Measurements from ENCODE around the gene CAST. TPM values are rescaled to one million over a fixed set of nuclear protein-coding genes. Genes with fewer than 3 reads are reported as not detected.

The CAST gene
- total RNA-seq, 1 experiment from 2014 or later, result 395 TPM

DNA sequence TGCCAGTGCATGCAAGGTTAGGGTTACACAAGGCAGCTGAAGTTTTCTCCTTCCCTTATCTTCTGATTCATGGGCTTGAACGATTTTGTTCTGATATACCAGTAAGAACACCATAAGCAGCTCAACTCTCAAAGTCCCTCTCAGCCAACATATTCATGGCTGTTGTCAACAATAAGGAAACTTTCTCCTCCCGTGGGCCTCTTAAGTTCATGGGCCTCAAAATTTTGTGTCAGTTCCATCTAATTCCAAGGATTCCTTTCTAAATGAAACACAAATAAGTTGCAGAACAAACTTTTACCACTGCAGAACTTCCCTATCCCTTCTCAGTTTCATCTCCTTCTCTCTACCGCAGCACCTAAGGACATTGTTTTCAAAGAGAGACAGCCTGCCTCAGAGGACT, 23.6 kb upstream of the CAST start:
- no peak overlapping the region for H3K27ac Mint-ChIP-seq (ENCODE audit: unreplicated experiment)
- H3K9me3 Mint-ChIP-seq (ENCODE audit: low read depth, unreplicated experiment), result no peaks in the 10 kb centered on the region
- no peaks in the 10 kb centered on the region for H3K27me3 Mint-ChIP-seq (ENCODE audit: unreplicated experiment)
- intact Hi-C loops (cut with micrococcal nuclease; ENCODE audit: unreplicated experiment), result no loop called here
- H3K4me3 Mint-ChIP-seq (ENCODE audit: low read depth, unreplicated experiment), result no peak overlapping the region
- TF ChIP-seq, protein P1, sequence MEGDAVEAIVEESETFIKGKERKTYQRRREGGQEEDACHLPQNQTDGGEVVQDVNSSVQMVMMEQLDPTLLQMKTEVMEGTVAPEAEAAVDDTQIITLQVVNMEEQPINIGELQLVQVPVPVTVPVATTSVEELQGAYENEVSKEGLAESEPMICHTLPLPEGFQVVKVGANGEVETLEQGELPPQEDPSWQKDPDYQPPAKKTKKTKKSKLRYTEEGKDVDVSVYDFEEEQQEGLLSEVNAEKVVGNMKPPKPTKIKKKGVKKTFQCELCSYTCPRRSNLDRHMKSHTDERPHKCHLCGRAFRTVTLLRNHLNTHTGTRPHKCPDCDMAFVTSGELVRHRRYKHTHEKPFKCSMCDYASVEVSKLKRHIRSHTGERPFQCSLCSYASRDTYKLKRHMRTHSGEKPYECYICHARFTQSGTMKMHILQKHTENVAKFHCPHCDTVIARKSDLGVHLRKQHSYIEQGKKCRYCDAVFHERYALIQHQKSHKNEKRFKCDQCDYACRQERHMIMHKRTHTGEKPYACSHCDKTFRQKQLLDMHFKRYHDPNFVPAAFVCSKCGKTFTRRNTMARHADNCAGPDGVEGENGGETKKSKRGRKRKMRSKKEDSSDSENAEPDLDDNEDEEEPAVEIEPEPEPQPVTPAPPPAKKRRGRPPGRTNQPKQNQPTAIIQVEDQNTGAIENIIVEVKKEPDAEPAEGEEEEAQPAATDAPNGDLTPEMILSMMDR (IDR thresholded peaks at IDR 0.05; ENCODE audit: unreplicated experiment), result no peak
- H3K4me1 Mint-ChIP-seq (ENCODE audit: low read depth, unreplicated experiment), result peaks cover 31% of the 10 kb centered on the region
- DNase-seq, result no peak
- H3K36me3 Mint-ChIP-seq (ENCODE audit: insufficient read depth, unreplicated experiment), result no peaks in the 10 kb centered on the region
- CTCF ChIA-PET, result no interaction called here
- BruUV-seq (replicated peaks), result no TSS peak

DNA sequence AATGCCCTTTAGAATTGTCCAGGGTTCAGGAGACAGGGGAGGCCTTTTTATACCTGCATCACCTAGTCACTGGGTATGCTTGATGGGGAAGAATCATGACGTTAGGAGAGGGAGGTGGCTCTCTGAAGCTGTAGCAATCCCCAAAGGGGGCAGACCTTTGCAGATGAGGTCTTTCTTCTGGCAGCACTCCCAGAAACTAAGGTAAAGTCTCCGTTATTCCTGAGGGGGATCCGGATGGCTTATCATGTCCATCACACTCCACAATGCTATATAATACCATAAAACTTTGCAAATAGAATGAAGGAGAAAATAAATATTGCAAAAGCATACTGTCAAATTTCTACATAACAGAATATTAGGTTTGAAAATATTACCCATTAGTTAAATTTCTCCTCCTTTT, 21.5 kb upstream of the CAST start:
- no TSS peak for BruUV-seq (replicated peaks)
- H3K27ac Mint-ChIP-seq (ENCODE audit: unreplicated experiment), result no peak overlapping the region
- H3K9me3 Mint-ChIP-seq (ENCODE audit: low read depth, unreplicated experiment), result no peaks in the 10 kb centered on the region
- H3K36me3 Mint-ChIP-seq (ENCODE audit: insufficient read depth, unreplicated experiment), result no peaks in the 10 kb centered on the region
- no peak for DNase-seq
- TF ChIP-seq, protein P1 (IDR thresholded peaks at IDR 0.05; ENCODE audit: unreplicated experiment), result no peak
- intact Hi-C loops (cut with micrococcal nuclease; ENCODE audit: unreplicated experiment), result no loop called here
- H3K27me3 Mint-ChIP-seq (ENCODE audit: unreplicated experiment), result no peaks in the 10 kb centered on the region
- H3K4me1 Mint-ChIP-seq (ENCODE audit: low read depth, unreplicated experiment), result peaks cover 14% of the 10 kb centered on the region
- CTCF ChIA-PET, result no interaction called here
- no peak overlapping the region for H3K4me3 Mint-ChIP-seq (ENCODE audit: low read depth, unreplicated experiment)

DNA sequence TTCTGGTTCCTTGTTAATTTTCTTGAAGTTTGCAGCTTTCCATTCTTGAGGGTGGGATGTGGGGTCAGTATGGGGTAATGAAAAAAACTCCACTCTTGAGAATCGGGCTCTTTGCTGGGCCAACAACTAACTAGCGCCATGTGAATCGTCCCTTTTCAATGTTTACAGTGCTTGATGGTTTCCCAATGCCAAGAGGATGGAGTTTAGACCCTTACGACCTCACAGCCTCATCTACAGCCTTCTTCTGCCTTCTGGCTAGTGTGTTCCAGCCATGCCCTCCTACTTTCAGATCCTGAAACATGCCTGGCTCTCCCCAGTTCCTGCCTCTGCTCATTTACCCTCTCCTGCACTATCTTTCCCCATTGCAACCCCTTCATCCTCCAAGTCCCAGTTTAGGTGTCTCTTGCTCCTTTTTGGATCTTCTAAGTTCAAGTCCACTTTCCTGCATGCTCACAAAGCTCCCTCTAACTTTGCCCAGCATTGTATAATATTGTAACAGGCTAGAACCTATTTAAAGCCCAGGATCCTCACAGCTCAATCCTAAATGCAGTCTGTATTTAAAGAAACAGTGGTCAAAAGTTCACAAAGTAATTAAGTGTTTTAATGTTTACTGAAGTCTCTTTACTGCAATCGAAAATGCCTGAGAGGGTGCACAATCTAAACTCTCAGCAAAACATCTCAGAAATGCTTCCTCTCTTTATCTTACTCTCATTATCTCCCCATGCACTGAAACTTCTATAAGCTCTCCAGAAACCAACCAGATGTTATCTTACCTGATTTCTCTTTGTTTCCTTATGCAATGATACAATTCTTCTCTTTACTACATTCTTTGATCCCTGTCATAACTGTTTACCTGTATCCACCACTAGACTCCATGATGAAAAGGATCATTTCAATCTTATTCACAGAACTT, 20.6 kb upstream of the CAST start:
- Mint-ChIP-seq H3K4me3 (ENCODE audit: low read depth, unreplicated experiment) (no peak overlapping the region), H3K9me3 (ENCODE audit: low read depth, unreplicated experiment) (no peaks in the 10 kb centered on the region), H3K27me3 (ENCODE audit: unreplicated experiment) (no peaks in the 10 kb centered on the region), H3K4me1 (ENCODE audit: low read depth, unreplicated experiment) (peaks cover 14% of the 10 kb centered on the region), H3K27ac (ENCODE audit: unreplicated experiment) (no peak overlapping the region), H3K36me3 (ENCODE audit: insufficient read depth, unreplicated experiment) (no peaks in the 10 kb centered on the region)
- no TSS peak for BruUV-seq (replicated peaks)
- CTCF ChIA-PET, result no interaction called here
- TF ChIP-seq, protein P1 (IDR thresholded peaks at IDR 0.05; ENCODE audit: unreplicated experiment), result no peak
- intact Hi-C loops (cut with micrococcal nuclease; ENCODE audit: unreplicated experiment), result no loop called here
- no peak for DNase-seq

DNA sequence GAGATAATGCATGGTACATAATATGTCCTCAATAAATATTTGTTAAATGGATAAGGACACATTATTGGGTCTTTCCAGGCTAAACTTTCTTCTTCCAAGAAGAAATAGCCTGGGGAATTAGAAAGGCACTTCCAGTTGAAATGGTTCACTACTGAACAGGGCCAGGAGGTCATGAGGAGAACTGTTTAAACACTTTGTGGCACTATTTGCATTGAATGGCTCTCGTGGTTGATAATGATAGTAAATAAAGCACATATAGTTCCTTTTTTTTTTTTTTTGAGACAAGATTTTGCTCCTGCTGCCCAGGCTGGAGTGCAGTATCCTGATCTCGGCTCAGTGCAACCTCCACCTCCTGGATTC, 19.9 kb upstream of the CAST start:
- H3K36me3 Mint-ChIP-seq (ENCODE audit: insufficient read depth, unreplicated experiment), result no peaks in the 10 kb centered on the region
- no peak for DNase-seq
- CTCF ChIA-PET, result no interaction called here
- H3K4me1 Mint-ChIP-seq (ENCODE audit: low read depth, unreplicated experiment), result peaks cover 14% of the 10 kb centered on the region
- intact Hi-C loops (cut with micrococcal nuclease; ENCODE audit: unreplicated experiment), result no loop called here
- TF ChIP-seq, protein P1 (IDR thresholded peaks at IDR 0.05; ENCODE audit: unreplicated experiment), result no peak
- BruUV-seq (replicated peaks), result no TSS peak
- no peaks in the 10 kb centered on the region for H3K27me3 Mint-ChIP-seq (ENCODE audit: unreplicated experiment)
- H3K27ac Mint-ChIP-seq (ENCODE audit: unreplicated experiment), result no peak overlapping the region
- no peaks in the 10 kb centered on the region for H3K9me3 Mint-ChIP-seq (ENCODE audit: low read depth, unreplicated experiment)
- H3K4me3 Mint-ChIP-seq (ENCODE audit: low read depth, unreplicated experiment), result no peak overlapping the region
